Measurements from ENCODE around the gene EHBP1L1. TPM values are rescaled to one million over a fixed set of nuclear protein-coding genes. Genes with fewer than 3 reads are reported as not detected.

The EHBP1L1 gene
- total RNA-seq, 1 experiment from 2014 or later: 19.6 TPM

DNA sequence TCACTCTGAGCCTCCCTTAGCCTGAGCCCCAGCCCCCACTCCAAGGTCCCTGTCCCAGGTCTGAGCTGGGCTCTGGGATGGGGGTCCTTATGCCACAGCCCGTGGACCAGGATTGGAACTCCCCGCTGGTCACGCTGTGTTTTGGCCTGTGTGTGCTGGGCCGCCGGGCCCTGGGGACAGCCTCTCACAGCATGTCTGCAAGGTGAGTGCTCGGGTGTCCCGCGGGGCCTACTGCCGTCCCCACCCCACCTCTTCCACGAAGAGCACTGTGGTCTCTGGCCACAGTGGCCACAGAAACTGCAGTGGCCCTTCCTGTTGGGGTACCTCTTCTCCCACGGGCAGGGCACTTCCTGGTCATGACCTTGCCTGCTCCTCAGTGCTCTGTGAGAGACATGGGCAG is 58.6 kb downstream of the EHBP1L1 start:
- intact Hi-C loops (cut with micrococcal nuclease; ENCODE audit: unreplicated experiment): no loop called here
- no peaks in the 10 kb centered on the region for H3K4me1 Mint-ChIP-seq (ENCODE audit: low read depth, unreplicated experiment)
- H3K36me3 Mint-ChIP-seq (ENCODE audit: insufficient read depth, unreplicated experiment): peaks cover 41% of the 10 kb centered on the region
- ChIA-PET POLR2A (no interaction called here), CTCF (no interaction called here)
- H3K4me3 Mint-ChIP-seq (ENCODE audit: unreplicated experiment): no peak overlapping the region
- H3K9me3 ChIP-seq: no peaks in the 10 kb centered on the region
- TF ChIP-seq, protein P1, sequence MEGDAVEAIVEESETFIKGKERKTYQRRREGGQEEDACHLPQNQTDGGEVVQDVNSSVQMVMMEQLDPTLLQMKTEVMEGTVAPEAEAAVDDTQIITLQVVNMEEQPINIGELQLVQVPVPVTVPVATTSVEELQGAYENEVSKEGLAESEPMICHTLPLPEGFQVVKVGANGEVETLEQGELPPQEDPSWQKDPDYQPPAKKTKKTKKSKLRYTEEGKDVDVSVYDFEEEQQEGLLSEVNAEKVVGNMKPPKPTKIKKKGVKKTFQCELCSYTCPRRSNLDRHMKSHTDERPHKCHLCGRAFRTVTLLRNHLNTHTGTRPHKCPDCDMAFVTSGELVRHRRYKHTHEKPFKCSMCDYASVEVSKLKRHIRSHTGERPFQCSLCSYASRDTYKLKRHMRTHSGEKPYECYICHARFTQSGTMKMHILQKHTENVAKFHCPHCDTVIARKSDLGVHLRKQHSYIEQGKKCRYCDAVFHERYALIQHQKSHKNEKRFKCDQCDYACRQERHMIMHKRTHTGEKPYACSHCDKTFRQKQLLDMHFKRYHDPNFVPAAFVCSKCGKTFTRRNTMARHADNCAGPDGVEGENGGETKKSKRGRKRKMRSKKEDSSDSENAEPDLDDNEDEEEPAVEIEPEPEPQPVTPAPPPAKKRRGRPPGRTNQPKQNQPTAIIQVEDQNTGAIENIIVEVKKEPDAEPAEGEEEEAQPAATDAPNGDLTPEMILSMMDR (IDR thresholded peaks at IDR 0.05; ENCODE audit: insufficient read depth in 1 of 2, low read depth in 1 of 2, low read length in 1 of 2, severe bottlenecking in 1 of 2, unreplicated experiment in 1 of 2): no peak
- H3K27me3 Mint-ChIP-seq (ENCODE audit: insufficient read depth, unreplicated experiment): no peaks in the 10 kb centered on the region
- no peak for DNase-seq
- H3K27me3 ChIP-seq (replicated peaks; ENCODE audit: control insufficient read depth, insufficient read depth, low read length): no peaks in the 10 kb centered on the region
- no TSS peak for BruUV-seq (replicated peaks)
- no peaks in the 10 kb centered on the region for H3K4me1 ChIP-seq
- H3K9me3 Mint-ChIP-seq (ENCODE audit: unreplicated experiment): no peaks in the 10 kb centered on the region
- no peak overlapping the region for H3K27ac Mint-ChIP-seq (ENCODE audit: unreplicated experiment)
- H3K36me3 ChIP-seq (ENCODE audit: control insufficient read depth, insufficient read depth, low read length): peaks cover 6% of the 10 kb centered on the region
- no peak overlapping the region for H3K4me3 ChIP-seq (ENCODE audit: low read depth, low read length)

DNA sequence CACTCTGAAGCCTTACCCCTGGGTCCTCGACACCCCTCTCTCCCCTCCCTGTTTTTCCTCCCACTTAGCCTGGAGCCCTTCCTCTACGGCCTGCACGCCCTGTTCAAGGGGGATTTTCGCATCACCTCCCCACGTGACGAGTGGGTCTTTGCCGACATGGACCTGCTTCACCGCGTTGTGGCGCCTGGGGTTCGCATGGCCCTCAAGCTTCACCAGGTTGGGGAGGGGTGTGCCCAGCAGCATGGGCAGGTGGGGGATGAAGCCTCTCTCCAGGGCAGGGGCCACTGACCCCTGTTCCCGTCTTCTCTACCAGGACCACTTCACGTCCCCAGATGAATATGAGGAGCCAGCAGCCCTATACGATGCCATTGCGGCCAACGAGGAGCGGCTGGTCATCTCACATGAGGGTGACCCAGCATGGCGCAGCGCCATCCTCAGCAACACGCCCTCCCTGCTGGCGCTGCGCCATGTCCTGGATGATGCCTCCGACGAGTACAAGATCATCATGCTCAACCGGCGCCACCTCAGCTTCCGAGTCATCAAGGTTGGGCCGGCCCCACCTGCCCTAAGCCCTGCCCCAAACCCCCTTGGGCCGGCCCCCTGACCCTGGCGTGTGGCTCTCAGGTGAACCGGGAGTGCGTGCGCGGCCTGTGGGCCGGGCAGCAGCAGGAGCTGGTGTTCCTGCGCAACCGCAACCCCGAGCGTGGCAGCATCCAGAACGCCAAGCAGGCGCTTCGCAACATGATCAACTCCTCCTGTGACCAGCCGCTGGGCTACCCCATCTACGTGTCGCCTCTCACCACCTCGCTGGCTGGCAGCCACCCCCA is 59.3 kb downstream of the EHBP1L1 start:
- no peaks in the 10 kb centered on the region for H3K4me1 ChIP-seq
- DNase-seq: no peak
- ChIA-PET POLR2A (no interaction called here), CTCF (no interaction called here)
- Mint-ChIP-seq H3K36me3 (ENCODE audit: insufficient read depth, unreplicated experiment) (peaks cover 47% of the 10 kb centered on the region), H3K27me3 (ENCODE audit: insufficient read depth, unreplicated experiment) (no peaks in the 10 kb centered on the region), H3K4me3 (ENCODE audit: unreplicated experiment) (no peak overlapping the region), H3K27ac (ENCODE audit: unreplicated experiment) (no peak overlapping the region), H3K9me3 (ENCODE audit: unreplicated experiment) (no peaks in the 10 kb centered on the region), H3K4me1 (ENCODE audit: low read depth, unreplicated experiment) (no peaks in the 10 kb centered on the region)
- no peaks in the 10 kb centered on the region for H3K27me3 ChIP-seq (replicated peaks; ENCODE audit: control insufficient read depth, insufficient read depth, low read length)
- H3K36me3 ChIP-seq (ENCODE audit: control insufficient read depth, insufficient read depth, low read length): peaks cover 5% of the 10 kb centered on the region
- H3K9me3 ChIP-seq: no peaks in the 10 kb centered on the region
- no peak overlapping the region for H3K4me3 ChIP-seq (ENCODE audit: low read depth, low read length)
- TF ChIP-seq, protein P1 (IDR thresholded peaks at IDR 0.05; ENCODE audit: insufficient read depth in 1 of 2, low read depth in 1 of 2, low read length in 1 of 2, severe bottlenecking in 1 of 2, unreplicated experiment in 1 of 2): no peak
- intact Hi-C loops (cut with micrococcal nuclease; ENCODE audit: unreplicated experiment): no loop called here
- BruUV-seq (replicated peaks): no TSS peak

DNA sequence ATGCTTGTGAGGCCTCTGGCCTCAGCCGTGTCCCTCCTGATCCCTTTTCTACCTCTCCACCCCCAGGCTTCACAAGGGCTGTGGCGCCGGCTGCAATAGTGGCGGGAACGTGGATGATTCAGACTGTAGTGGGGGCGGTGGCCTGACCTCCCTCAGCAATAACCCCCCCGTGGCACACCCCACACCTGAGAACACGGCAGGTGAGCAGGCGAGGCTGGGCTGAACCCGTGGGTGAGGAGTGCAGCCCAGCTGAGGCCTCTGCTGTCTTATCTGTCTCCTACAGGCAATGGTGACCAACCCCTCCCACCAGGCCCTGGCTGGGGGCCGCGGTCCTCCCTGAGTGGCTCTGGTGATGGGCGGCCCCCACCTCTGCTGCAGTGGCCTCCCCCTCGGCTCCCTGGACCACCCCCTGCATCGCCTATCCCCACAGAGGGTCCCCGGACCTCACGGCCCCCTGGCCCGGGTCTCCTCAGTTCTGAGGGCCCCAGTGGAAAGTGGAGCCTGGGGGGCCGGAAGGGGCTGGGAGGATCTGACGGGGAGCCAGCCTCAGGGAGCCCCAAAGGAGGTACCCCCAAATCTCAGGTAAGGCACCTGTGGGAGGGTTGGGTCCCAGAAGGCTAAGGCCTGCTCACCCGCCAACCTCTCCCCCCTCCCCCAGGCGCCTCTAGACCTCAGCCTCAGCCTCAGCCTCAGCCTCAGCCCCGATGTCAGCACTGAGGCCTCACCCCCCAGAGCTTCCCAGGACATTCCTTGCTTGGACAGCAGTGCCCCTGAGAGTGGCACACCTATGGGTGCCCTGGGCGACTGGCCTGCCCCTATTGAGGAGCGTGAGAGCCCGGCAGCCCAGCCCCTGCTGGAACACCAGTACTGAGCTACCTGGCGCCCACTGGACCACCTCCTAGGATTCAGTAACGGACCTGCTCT is 60.5 kb downstream of the EHBP1L1 start:
- Mint-ChIP-seq H3K27me3 (ENCODE audit: insufficient read depth, unreplicated experiment) (no peaks in the 10 kb centered on the region), H3K27ac (ENCODE audit: unreplicated experiment) (no peak overlapping the region), H3K4me1 (ENCODE audit: low read depth, unreplicated experiment) (no peaks in the 10 kb centered on the region), H3K4me3 (ENCODE audit: unreplicated experiment) (no peak overlapping the region), H3K9me3 (ENCODE audit: unreplicated experiment) (no peaks in the 10 kb centered on the region), H3K36me3 (ENCODE audit: insufficient read depth, unreplicated experiment) (peaks cover 51% of the 10 kb centered on the region)
- POLR2A ChIA-PET: no interaction called here
- no peak for DNase-seq
- H3K9me3 ChIP-seq: no peaks in the 10 kb centered on the region
- no peaks in the 10 kb centered on the region for H3K4me1 ChIP-seq
- H3K27me3 ChIP-seq (replicated peaks; ENCODE audit: control insufficient read depth, insufficient read depth, low read length): no peaks in the 10 kb centered on the region
- no TSS peak for BruUV-seq (replicated peaks)
- TF ChIP-seq, protein P1 (IDR thresholded peaks at IDR 0.05; ENCODE audit: insufficient read depth in 1 of 2, low read depth in 1 of 2, low read length in 1 of 2, severe bottlenecking in 1 of 2, unreplicated experiment in 1 of 2): no peak
- no peak overlapping the region for H3K4me3 ChIP-seq (ENCODE audit: low read depth, low read length)
- intact Hi-C loops (cut with micrococcal nuclease; ENCODE audit: unreplicated experiment): no loop called here
- CTCF ChIA-PET: no interaction called here
- peaks cover 5% of the 10 kb centered on the region for H3K36me3 ChIP-seq (ENCODE audit: control insufficient read depth, insufficient read depth, low read length)
